Neural cell (in vitro differentiated cells): Measurements from ENCODE around the gene LNPEP. TPM values are rescaled to one million over a fixed set of nuclear protein-coding genes. Genes with fewer than 3 reads are reported as not detected.

Experiments used
- H2AFZ ChIP-seq: fragments of 200-600, 300-800 bp; sonication (generic), shearing (Covaris generic); 2 replicates; pipeline ENCODE4 v1.6.0; 2014; ENCODE audit warnings: low read depth, mild to moderate bottlenecking, antibody characterized with exemption, low read length, moderate library complexity
- H3F3A ChIP-seq: fragments of 200-600 bp; shearing (Covaris generic); 2 replicates; pipeline ENCODE4 v1.6.1; 2016; ENCODE audit warnings: mild to moderate bottlenecking, moderate library complexity, mixed read lengths, antibody characterized with exemption, low read length; ENCODE audit not compliant: insufficient read depth, poor library complexity, severe bottlenecking
- H3K27ac ChIP-seq: fragments of 200-600, 300-800 bp; sonication (generic), shearing (Covaris generic); 2 replicates; pipeline ENCODE4 v1.5.1; 2014; ENCODE audit warnings: mild to moderate bottlenecking, low read length, moderate library complexity
- H3K27me3 ChIP-seq: fragments of 300-800, 200-600 bp; sonication (generic), shearing (Covaris generic); 2 replicates; pipeline ENCODE4 v1.6.0; 2014; ENCODE audit warnings: mild to moderate bottlenecking, low read depth, low read length, moderate library complexity; ENCODE audit not compliant: insufficient read depth
- H3K36me3 ChIP-seq: fragments of 300-800, 200-600 bp; sonication (generic), shearing (Covaris generic); 2 replicates; pipeline ENCODE4 v1.5.1; 2014; ENCODE audit warnings: mild to moderate bottlenecking, antibody characterized with exemption, low read length, moderate library complexity; ENCODE audit not compliant: insufficient read depth
- H3K4me2 ChIP-seq: fragments of 300-800, 200-600 bp; sonication (generic), shearing (Covaris generic); 2 replicates; pipeline ENCODE4 v1.6.0; 2014; ENCODE audit warnings: mild to moderate bottlenecking, low read length
- H3K4me3 ChIP-seq: fragments of 300-800, 200-600 bp; sonication (generic), shearing (Covaris generic); 2 replicates; pipeline ENCODE4 v1.5.1; 2014; ENCODE audit warnings: mild to moderate bottlenecking, low read length, moderate library complexity
- H3K79me2 ChIP-seq: fragments of 200-600 bp; shearing (Covaris generic); replicated peaks from 2 replicates; pipeline ENCODE4 v1.6.0; 2014; ENCODE audit warnings: mild to moderate bottlenecking, low read length, moderate library complexity; ENCODE audit not compliant: insufficient read depth
- H3K9ac ChIP-seq: fragments of 300-800, 200-600 bp; sonication (generic), shearing (Covaris generic); 2 replicates; pipeline ENCODE4 v1.6.1; 2016; ENCODE audit warnings: mild to moderate bottlenecking, low read length, mixed read lengths
- H3K9me2 ChIP-seq: fragments of 200-600 bp; shearing (Covaris generic); 2 replicates; pipeline ENCODE4 v1.6.1; 2016; ENCODE audit warnings: mild to moderate bottlenecking, low read length, mixed read lengths; ENCODE audit not compliant: insufficient read depth
- H3K9me3 ChIP-seq: fragments of 200-600, 300-800 bp; sonication (generic), shearing (Covaris generic); 2 replicates; pipeline ENCODE4 v1.6.1; 2016; ENCODE audit warnings: mild to moderate bottlenecking, mixed run types, low read length, moderate library complexity, mixed read lengths
- H4K20me1 ChIP-seq: fragments of 200-600 bp; shearing (Covaris generic); 2 replicates; pipeline ENCODE4 v1.6.1; 2016; ENCODE audit warnings: mild to moderate bottlenecking, mixed run types; ENCODE audit not compliant: insufficient read depth
- EP300 ChIP-seq: fragments of 450-650 bp; conservative IDR thresholded peaks from 2 replicates; pipeline ENCODE4 v1.6.1; 2014; ENCODE audit warnings: antibody characterized with exemption, mild to moderate bottlenecking, moderate library complexity; ENCODE audit not compliant: poor library complexity, severe bottlenecking
- EZH2 ChIP-seq: fragments of 200-600, 300-800 bp; shearing (Covaris generic), sonication (generic); IDR thresholded peaks from 2 replicates; pipeline ENCODE4 v1.6.1; 2014; ENCODE audit warnings: antibody characterized with exemption, low read length, borderline replicate concordance, mild to moderate bottlenecking; ENCODE audit not compliant: insufficient read depth, poor library complexity, severe bottlenecking
- MXI1 ChIP-seq: fragments of 450-650 bp; conservative IDR thresholded peaks from 2 replicates; pipeline ENCODE4 v1.6.1; 2014; ENCODE audit warnings: antibody characterized with exemption, mild to moderate bottlenecking; ENCODE audit not compliant: poor library complexity, severe bottlenecking
- POLR2AphosphoS5 ChIP-seq: IDR thresholded peaks from 2 replicates; pipeline ENCODE4 v1.6.1; 2012
- RAD21 ChIP-seq: fragments of 450-650 bp; conservative IDR thresholded peaks from 2 replicates; pipeline ENCODE4 v1.6.1; 2014; ENCODE audit warnings: antibody characterized with exemption, mild to moderate bottlenecking, moderate library complexity
- REST ChIP-seq: IDR thresholded peaks from 2 replicates; pipeline ENCODE4 v1.6.1; 2012; ENCODE audit warnings: borderline replicate concordance
- SMC3 ChIP-seq: fragments of 450-650 bp; conservative IDR thresholded peaks from 2 replicates; pipeline ENCODE4 v1.6.1; 2014; ENCODE audit warnings: antibody characterized with exemption, mild to moderate bottlenecking, moderate library complexity; ENCODE audit not compliant: poor library complexity
- TAF1 ChIP-seq: IDR thresholded peaks from 2 replicates; pipeline ENCODE4 v1.6.1; 2012; ENCODE audit warnings: low read depth
- polyA plus RNA-seq: library from polyadenylated mRNA; depleted of rRNA; stranded (reverse); fragments of >200 nt; gene quantifications from 2 replicates; pipeline ENCODE4 v1.2.3, GENCODE V29; 2014
- TF ChIP-seq, protein P1 (sequence below): fragments of 450-650 bp; IDR thresholded peaks from 2 replicates; pipeline ENCODE4 v1.5.1; 2014; ENCODE audit warnings: antibody characterized with exemption, mild to moderate bottlenecking, moderate library complexity; ENCODE audit not compliant: poor library complexity, severe bottlenecking

LNPEP gene
- polyA plus RNA-seq, 1 donor from 2014 or later, result 25.6 TPM

DNA sequence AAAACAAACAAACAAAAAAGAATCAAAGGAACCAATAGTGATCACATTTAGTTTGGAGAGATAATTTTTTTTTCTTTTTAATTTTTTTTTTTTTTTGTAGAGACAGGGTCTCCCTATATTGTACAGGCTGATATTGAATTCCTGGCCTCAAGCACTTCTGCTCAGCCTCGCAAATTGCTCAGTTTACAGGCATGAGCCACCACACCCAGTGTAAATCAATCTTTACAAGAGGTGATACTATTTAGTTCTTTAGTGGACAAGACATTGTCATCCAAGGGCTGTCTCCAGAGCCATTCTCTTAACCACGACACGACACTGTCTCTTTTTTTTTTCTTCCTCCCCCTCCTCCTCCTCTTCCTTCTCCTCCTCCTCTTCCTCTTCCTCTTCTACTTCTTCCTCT is 30.0 kb upstream of the LNPEP start:
- Histone ChIP-seq H3K79me2 (no peaks in the 10 kb centered on the region), H4K20me1 (no peaks in the 10 kb centered on the region), H3K27ac (no peak overlapping the region), H3K4me2 (no peak overlapping the region), H3K4me3 (no peak overlapping the region), H3F3A (no peaks in the 10 kb centered on the region), H3K9ac (no peak overlapping the region), H3K9me3 (no peaks in the 10 kb centered on the region), H2AFZ (no peak overlapping the region), H3K27me3 (no peaks in the 10 kb centered on the region), H3K36me3 (no peaks in the 10 kb centered on the region), H3K9me2 (no peaks in the 10 kb centered on the region)
- TF ChIP-seq EP300 (no peak), MXI1 (no peak), TAF1 (no peak), REST (no peak), SMC3 (no peak), POLR2AphosphoS5 (no peak), EZH2 (no peak), RAD21 (no peak)
- TF ChIP-seq, protein P1, sequence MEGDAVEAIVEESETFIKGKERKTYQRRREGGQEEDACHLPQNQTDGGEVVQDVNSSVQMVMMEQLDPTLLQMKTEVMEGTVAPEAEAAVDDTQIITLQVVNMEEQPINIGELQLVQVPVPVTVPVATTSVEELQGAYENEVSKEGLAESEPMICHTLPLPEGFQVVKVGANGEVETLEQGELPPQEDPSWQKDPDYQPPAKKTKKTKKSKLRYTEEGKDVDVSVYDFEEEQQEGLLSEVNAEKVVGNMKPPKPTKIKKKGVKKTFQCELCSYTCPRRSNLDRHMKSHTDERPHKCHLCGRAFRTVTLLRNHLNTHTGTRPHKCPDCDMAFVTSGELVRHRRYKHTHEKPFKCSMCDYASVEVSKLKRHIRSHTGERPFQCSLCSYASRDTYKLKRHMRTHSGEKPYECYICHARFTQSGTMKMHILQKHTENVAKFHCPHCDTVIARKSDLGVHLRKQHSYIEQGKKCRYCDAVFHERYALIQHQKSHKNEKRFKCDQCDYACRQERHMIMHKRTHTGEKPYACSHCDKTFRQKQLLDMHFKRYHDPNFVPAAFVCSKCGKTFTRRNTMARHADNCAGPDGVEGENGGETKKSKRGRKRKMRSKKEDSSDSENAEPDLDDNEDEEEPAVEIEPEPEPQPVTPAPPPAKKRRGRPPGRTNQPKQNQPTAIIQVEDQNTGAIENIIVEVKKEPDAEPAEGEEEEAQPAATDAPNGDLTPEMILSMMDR, result no peak

DNA sequence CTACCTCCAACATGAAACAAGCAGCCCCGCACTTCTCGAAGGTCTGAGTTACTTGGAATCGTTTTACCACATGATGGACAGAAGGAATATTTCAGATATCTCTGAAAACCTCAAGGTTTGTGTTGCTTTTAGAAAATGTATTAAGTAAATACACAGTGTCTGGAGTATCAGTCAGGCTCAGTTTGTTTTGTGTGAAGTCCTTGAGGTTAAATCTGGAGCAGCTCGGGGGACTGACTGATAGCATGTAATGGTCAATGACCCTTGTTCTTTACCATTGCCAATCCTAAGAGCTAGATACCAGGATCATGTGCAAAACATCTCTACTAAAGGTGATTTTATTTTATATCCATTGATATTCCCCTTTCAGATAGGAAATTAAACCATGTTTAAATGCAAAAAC is 26.9 kb upstream of the LNPEP start:
- TF ChIP-seq EP300, result no peak
- no peak for TF ChIP-seq TAF1
- TF ChIP-seq EZH2, result no peak
- TF ChIP-seq, protein P1, result no peak
- no peak for TF ChIP-seq POLR2AphosphoS5
- TF ChIP-seq RAD21, result no peak
- no peak for TF ChIP-seq MXI1
- no peak for TF ChIP-seq SMC3
- no peak for TF ChIP-seq REST
- no peaks in the 10 kb centered on the region for H3K27me3 ChIP-seq

More for the DNA sequence above, 26.9 kb upstream of the LNPEP start:
- no peak overlapping the region for H2AFZ ChIP-seq
- no peaks in the 10 kb centered on the region for H3K9me2 ChIP-seq
- H3K9me3 ChIP-seq, result no peaks in the 10 kb centered on the region
- H3K79me2 ChIP-seq, result no peaks in the 10 kb centered on the region
- H3K36me3 ChIP-seq, result no peaks in the 10 kb centered on the region
- no peak overlapping the region for H3K9ac ChIP-seq
- no peaks in the 10 kb centered on the region for H4K20me1 ChIP-seq
- H3F3A ChIP-seq, result no peaks in the 10 kb centered on the region
- no peak overlapping the region for H3K27ac ChIP-seq
- H3K4me2 ChIP-seq, result no peak overlapping the region
- H3K4me3 ChIP-seq, result no peak overlapping the region
